T1000 (cell line): ENCODE data around the gene WDR27.

Experiments
- DNase-seq: peaks from one replicate; lab custom pipeline; 2025; ENCODE audit warnings: mixed read lengths; lab: John Stamatoyannopoulos, UW

WDR27 gene

GRCh38 chr6:169564453-169565240, 137.2 kb downstream of the WDR27 start:
- DNase-seq = no peak

GRCh38 chr6:169561665-169562064, 140.2 kb downstream of the WDR27 start:
- DNase-seq = no peak

GRCh38 chr6:169559592-169559991, 142.2 kb downstream of the WDR27 start:
- DNase-seq = no peak

- no peak for DNase-seq
These were observed 142.9 kb downstream of the WDR27 start for GRCh38 chr6:169558774-169559441.

GRCh38 chr6:169558378-169558773, 143.5 kb downstream of the WDR27 start:
- no peak for DNase-seq

GRCh38 chr6:169557887-169558286, 143.9 kb downstream of the WDR27 start:
- DNase-seq = no peak

GRCh38 chr6:169556758-169557548, 144.9 kb downstream of the WDR27 start:
- no peak for DNase-seq

GRCh38 chr6:169555971-169556617, 145.7 kb downstream of the WDR27 start:
- no peak for DNase-seq

GRCh38 chr6:169545982-169546381, 155.8 kb downstream of the WDR27 start:
- no peak for DNase-seq

GRCh38 chr6:169543704-169544103, 158.1 kb downstream of the WDR27 start:
- no peak for DNase-seq

- DNase-seq = no peak
These were observed 159.3 kb downstream of the WDR27 start for GRCh38 chr6:169542491-169542890.

- DNase-seq = no peak
These were observed 162.5 kb downstream of the WDR27 start for GRCh38 chr6:169539176-169539897.

GRCh38 chr6:169536446-169537170, 165.2 kb downstream of the WDR27 start:
- no peak for DNase-seq

GRCh38 chr6:169534039-169534421, 167.8 kb downstream of the WDR27 start:
- DNase-seq = no peak

GRCh38 chr6:169533301-169534038, 168.4 kb downstream of the WDR27 start:
- DNase-seq = no peak

GRCh38 chr6:169530752-169531123, 171.1 kb downstream of the WDR27 start:
- no peak for DNase-seq

- no peak for DNase-seq
These were observed 171.7 kb downstream of the WDR27 start for GRCh38 chr6:169529931-169530751.

GRCh38 chr6:169528755-169529154, 173.1 kb downstream of the WDR27 start:
- DNase-seq = no peak

GRCh38 chr6:169527306-169527705, 174.5 kb downstream of the WDR27 start:
- DNase-seq = no peak
